GM12873 (cell line): ENCODE results near the gene SARDH.

Experiments used
- TF ChIP-seq, protein P1 (sequence below): IDR thresholded peaks from 2 replicates; pipeline ENCODE4 v1.5.1; 2012; ENCODE audit warnings: low read depth, mild to moderate bottlenecking, moderate library complexity, low read length, control low read depth; ENCODE audit not compliant: insufficient read depth; ENCODE audit errors: missing control alignments

SARDH gene

DNA sequence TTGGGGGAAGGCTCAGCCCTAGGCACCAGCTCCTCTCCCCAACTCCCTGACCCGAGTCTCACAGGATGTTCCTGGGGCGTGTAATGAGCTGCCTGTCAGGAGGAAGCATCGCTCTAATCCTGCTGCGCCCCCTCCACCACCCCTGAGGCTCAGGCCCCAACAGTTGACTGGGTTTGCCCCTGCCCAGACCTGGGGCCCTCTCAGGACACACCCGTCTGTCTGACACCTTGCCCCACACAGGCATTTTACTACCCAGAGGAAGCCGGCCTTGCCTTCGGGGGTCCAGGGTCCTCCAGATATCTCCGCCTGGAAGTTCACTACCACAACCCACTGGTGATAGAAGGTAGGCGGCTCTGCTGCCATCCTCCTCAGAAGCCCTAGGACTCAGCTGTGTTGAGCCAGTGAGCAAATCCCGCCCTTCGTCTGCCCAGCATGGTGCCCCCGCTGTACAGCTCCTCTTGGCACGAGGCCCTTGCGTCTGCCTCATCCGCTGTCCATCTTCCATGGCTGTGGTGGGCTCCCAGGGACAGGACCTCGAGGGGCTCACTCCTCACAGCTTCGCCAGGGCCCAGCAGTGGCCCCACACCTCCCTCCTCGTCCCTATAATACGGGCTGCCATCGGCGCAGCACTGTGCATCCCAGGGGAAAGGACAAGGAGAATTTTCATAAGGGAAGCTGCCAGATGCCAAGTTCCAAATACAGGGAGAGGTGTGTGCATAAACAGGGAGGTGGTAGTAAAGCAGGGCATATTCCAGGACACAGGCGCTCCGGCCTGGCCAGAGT, 94.0 kb downstream of the SARDH start:
- TF ChIP-seq, protein P1, sequence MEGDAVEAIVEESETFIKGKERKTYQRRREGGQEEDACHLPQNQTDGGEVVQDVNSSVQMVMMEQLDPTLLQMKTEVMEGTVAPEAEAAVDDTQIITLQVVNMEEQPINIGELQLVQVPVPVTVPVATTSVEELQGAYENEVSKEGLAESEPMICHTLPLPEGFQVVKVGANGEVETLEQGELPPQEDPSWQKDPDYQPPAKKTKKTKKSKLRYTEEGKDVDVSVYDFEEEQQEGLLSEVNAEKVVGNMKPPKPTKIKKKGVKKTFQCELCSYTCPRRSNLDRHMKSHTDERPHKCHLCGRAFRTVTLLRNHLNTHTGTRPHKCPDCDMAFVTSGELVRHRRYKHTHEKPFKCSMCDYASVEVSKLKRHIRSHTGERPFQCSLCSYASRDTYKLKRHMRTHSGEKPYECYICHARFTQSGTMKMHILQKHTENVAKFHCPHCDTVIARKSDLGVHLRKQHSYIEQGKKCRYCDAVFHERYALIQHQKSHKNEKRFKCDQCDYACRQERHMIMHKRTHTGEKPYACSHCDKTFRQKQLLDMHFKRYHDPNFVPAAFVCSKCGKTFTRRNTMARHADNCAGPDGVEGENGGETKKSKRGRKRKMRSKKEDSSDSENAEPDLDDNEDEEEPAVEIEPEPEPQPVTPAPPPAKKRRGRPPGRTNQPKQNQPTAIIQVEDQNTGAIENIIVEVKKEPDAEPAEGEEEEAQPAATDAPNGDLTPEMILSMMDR, result no peak

GRCh38 chr9:133643362-133643755, 94.8 kb downstream of the SARDH start:
- TF ChIP-seq, protein P1, result no peak

- TF ChIP-seq, protein P1, result no peak
Measured at GRCh38 chr9:133642708-133643361, 95.3 kb downstream of the SARDH start.

DNA sequence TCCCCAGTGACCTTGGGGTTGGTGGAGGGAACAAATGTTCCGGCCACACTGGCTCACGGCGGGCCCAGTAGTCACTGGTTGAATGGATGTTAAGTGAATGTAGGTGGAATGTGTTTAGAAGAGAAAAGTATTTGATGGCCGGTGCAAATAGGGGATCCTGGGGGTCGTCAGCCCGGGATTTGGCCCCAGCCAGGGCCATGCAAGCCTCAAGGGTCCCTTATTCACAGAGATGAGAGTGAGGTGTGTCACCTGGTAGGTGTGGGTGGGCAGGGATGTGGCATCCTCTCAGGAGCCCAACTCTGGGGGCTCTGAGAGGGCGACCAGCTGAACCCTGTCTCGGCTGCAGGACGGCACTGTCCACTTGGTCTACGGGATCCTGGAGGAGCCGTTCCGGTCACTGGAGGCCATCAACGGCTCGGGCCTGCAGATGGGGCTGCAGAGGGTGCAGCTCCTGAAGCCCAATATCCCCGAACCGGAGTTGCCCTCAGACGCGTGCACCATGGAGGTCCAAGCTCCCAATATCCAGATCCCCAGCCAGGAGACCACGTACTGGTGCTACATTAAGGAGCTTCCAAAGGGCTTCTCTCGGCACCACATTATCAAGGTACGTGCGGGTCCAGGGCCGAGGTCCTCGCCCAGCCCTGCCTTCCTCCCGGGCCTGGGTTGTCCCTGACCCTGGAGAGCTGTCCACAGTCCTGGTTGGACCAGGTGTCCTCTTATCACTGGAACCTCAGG, 96.1 kb downstream of the SARDH start:
- TF ChIP-seq, protein P1, result no peak

DNA sequence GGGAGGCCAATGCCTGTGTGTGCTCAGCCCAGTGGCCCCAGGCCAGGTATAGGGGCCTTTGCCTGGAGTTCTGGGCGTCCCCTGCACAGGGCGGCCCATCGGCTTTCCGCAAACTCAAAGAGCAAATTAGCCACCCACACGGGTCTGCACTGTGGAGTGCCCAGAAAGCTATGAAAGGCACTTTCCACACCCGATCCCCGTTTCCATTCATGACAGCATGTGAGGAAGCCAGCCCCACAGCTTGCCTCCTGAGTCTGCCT, 96.8 kb downstream of the SARDH start:
- TF ChIP-seq, protein P1, result no peak

GRCh38 chr9:133640580-133641395, 97.4 kb downstream of the SARDH start:
- TF ChIP-seq, protein P1, result no peak
